Measurements from ENCODE around the gene SPATA19. TPM values are rescaled to one million over a fixed set of nuclear protein-coding genes. Genes with fewer than 3 reads are reported as not detected.

The SPATA19 gene
- total and polyA plus RNA-seq, 2 experiments from 2014 or later: not detected

- H3K27ac ChIP-seq: no peak overlapping the region
- H3K36me3 ChIP-seq: no peaks in the 10 kb centered on the region
- no peak for DNase-seq (ENCODE audit: low read depth in 1 of 2, low spot score in 1 of 2)
- peaks cover 3% of the 10 kb centered on the region for H3K27me3 ChIP-seq
- TF ChIP-seq, protein P1, sequence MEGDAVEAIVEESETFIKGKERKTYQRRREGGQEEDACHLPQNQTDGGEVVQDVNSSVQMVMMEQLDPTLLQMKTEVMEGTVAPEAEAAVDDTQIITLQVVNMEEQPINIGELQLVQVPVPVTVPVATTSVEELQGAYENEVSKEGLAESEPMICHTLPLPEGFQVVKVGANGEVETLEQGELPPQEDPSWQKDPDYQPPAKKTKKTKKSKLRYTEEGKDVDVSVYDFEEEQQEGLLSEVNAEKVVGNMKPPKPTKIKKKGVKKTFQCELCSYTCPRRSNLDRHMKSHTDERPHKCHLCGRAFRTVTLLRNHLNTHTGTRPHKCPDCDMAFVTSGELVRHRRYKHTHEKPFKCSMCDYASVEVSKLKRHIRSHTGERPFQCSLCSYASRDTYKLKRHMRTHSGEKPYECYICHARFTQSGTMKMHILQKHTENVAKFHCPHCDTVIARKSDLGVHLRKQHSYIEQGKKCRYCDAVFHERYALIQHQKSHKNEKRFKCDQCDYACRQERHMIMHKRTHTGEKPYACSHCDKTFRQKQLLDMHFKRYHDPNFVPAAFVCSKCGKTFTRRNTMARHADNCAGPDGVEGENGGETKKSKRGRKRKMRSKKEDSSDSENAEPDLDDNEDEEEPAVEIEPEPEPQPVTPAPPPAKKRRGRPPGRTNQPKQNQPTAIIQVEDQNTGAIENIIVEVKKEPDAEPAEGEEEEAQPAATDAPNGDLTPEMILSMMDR (IDR thresholded peaks at IDR 0.05; ENCODE audit: low read depth, low read length): no peak
- no peak overlapping the region for H3K4me3 ChIP-seq
- H3K4me1 ChIP-seq (ENCODE audit: low read depth): no peaks in the 10 kb centered on the region
- H3K9me3 ChIP-seq (ENCODE audit: low read depth): no peaks in the 10 kb centered on the region
These were observed 27.9 kb downstream of the SPATA19 start for GRCh38 chr11:133817449-133817848.

GRCh38 chr11:133816146-133816870 is 29.0 kb downstream of the SPATA19 start:
- DNase-seq (ENCODE audit: low read depth in 1 of 2, low spot score in 1 of 2): no peak
- TF ChIP-seq, protein P1 (IDR thresholded peaks at IDR 0.05; ENCODE audit: low read depth, low read length): no peak
- H3K9me3 ChIP-seq (ENCODE audit: low read depth): no peaks in the 10 kb centered on the region
- H3K27ac ChIP-seq: no peak overlapping the region
- H3K27me3 ChIP-seq: peaks cover 3% of the 10 kb centered on the region
- no peaks in the 10 kb centered on the region for H3K36me3 ChIP-seq
- H3K4me3 ChIP-seq: no peak overlapping the region
- no peaks in the 10 kb centered on the region for H3K4me1 ChIP-seq (ENCODE audit: low read depth)

DNA sequence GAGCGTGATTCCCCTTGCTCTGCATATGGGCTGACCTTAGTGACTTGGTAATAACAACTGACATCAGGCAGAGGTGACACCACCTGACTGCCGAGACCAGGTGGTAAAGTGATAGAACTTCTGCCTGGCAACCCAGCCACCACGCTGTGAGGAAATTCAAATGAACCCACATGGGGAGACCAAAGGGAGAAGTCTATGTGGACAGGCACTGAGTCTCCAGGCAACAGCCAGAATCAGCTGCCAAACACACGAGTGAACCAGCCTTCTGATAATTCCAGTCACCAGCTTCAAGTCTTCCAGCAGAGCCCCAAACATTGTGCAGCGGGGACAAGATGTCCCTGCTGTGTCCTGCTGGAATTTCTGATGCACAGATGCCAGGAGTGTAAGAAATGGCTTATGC is 29.7 kb downstream of the SPATA19 start:
- TF ChIP-seq, protein P1 (IDR thresholded peaks at IDR 0.05; ENCODE audit: low read depth, low read length): no peak

DNA sequence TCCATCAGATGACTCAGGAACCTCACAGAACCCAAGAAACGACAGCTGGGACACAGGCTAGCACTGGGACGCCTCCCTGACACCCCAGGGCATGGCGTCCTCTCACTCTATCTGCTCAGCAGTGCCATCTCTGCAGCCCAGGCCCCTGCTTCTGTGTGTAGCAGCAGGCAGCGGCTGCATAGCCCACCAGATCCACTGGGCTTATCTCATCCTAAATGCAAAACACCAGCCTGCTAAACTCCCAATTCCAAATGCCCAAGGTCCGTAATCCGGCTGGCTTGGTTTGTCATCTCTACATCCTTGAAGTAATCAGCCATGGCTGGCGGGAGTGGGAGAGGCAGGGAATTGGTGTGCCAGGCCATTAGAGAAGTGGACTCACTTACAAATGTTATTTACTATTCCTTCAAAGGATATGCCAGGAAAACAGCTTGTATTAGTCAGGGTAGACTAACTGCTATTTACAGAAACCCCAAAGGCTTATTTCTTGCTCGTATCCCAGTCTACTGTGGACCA is 30.7 kb downstream of the SPATA19 start:
- no peaks in the 10 kb centered on the region for H3K36me3 ChIP-seq
- TF ChIP-seq, protein P1 (IDR thresholded peaks at IDR 0.05; ENCODE audit: low read depth, low read length): no peak

More for the DNA sequence above, 29.7 kb downstream of the SPATA19 start:
- no peaks in the 10 kb centered on the region for H3K36me3 ChIP-seq
- H3K9me3 ChIP-seq (ENCODE audit: low read depth): no peaks in the 10 kb centered on the region
- no peak overlapping the region for H3K4me3 ChIP-seq
- DNase-seq (ENCODE audit: low read depth in 1 of 2, low spot score in 1 of 2): no peak
- peaks cover 3% of the 10 kb centered on the region for H3K27me3 ChIP-seq
- no peak overlapping the region for H3K27ac ChIP-seq
- no peaks in the 10 kb centered on the region for H3K4me1 ChIP-seq (ENCODE audit: low read depth)

DNA sequence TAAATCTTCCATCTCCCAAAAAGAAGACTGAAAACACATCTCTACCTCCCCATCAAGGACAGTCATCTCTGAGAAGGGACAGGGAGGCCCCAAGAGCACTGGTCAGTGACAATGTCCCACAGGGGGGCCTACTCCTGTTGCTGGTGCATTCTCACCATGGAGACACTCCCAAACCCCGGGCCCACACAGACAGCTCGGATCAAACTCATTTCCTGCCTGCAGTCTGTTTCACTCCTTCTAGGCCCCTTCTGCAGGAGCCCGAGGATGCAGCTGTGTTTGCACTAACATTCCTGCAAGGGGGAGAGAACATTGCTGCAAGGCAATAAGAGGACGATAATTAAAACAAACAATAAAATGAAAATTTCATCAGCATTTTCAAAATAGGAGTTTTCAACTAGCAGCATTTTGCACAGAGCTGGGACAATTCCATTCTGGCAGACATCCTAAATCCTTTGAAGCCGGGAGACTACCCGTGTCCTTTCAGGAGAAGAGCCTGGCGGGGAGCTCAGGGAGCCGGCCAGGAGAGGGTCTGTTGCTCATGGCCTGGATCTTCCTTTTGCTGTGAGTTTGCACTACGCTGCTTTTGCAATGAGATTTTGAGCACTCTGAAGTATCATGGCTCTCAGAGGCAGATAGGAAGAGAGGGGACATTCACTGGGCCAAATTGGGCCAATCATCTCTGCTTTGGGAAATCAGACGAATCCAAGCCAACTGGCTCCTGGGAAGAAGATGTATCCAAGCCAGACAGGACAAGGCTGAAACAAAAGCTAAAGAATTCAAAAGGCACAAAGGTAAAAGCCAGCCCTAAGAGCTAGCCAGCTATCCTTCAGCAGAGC is 33.2 kb downstream of the SPATA19 start:
- Histone ChIP-seq H3K27ac (no peak overlapping the region), H3K4me3 (no peak overlapping the region), H3K9me3 (ENCODE audit: low read depth) (no peaks in the 10 kb centered on the region), H3K36me3 (no peaks in the 10 kb centered on the region), H3K27me3 (no peaks in the 10 kb centered on the region), H3K4me1 (ENCODE audit: low read depth) (no peaks in the 10 kb centered on the region)
- TF ChIP-seq, protein P1 (IDR thresholded peaks at IDR 0.05; ENCODE audit: low read depth, low read length): no peak
- DNase-seq (ENCODE audit: low read depth in 1 of 2, low spot score in 1 of 2): no peak

More for the DNA sequence above, 30.7 kb downstream of the SPATA19 start:
- DNase-seq (ENCODE audit: low read depth in 1 of 2, low spot score in 1 of 2): no peak
- Histone ChIP-seq H3K27me3 (no peaks in the 10 kb centered on the region), H3K4me3 (no peak overlapping the region), H3K27ac (no peak overlapping the region), H3K4me1 (ENCODE audit: low read depth) (no peaks in the 10 kb centered on the region), H3K9me3 (ENCODE audit: low read depth) (no peaks in the 10 kb centered on the region)

Data from cardiac muscle cell (in vitro differentiated cells and primary cell).